Activated B cell treated with CpG ODN at 0.5 μM for 24 hours (primary cell): Measurements from ENCODE around the gene TET3. TPM values are rescaled to one million over a fixed set of nuclear protein-coding genes. Genes with fewer than 3 reads are reported as not detected.
A peak's percentile ranks its signal among the peaks of the same experiment; 100 is the strongest.

ENCODE experiments used
- ATAC-seq: fragments of 200-7000 bp; cut with Tn5 transposase; one replicate; pipeline ENCODE4 v1.10.0; 2021; ENCODE audit warnings: low read depth, mild to moderate bottlenecking, moderate library complexity
- CTCF ChIA-PET: fragments of 350-600 bp; sonication (Branson Sonifier 250); formaldehyde crosslinking; loops from one replicate; lab custom pipeline; 2021; ENCODE audit warnings: antibody characterized with exemption; lab: Charles Lee
- POLR2A ChIA-PET: fragments of 350-600 bp; sonication (Branson Sonifier 250); formaldehyde crosslinking; loops from one replicate; lab custom pipeline; 2021; ENCODE audit warnings: antibody characterized with exemption; lab: Charles Lee
- DNase-seq: peaks from one replicate; pipeline ENCODE4 v3.0.0; 2022
- H3K27ac Mint-ChIP-seq: one replicate; pipeline ENCODE4 v1.8.0; 2020; ENCODE audit warnings: mixed read lengths
- H3K27me3 Mint-ChIP-seq: one replicate; pipeline ENCODE4 v1.8.0; 2021; ENCODE audit warnings: mixed read lengths
- H3K36me3 Mint-ChIP-seq: one replicate; pipeline ENCODE4 v1.8.0; 2021; ENCODE audit warnings: low read depth, mixed read lengths
- H3K4me1 Mint-ChIP-seq: one replicate; pipeline ENCODE4 v1.8.0; 2021; ENCODE audit warnings: mixed read lengths
- H3K4me3 Mint-ChIP-seq: one replicate; pipeline ENCODE4 v1.8.0; 2020; ENCODE audit warnings: mild to moderate bottlenecking, mixed read lengths
- H3K9me3 Mint-ChIP-seq: one replicate; pipeline ENCODE4 v1.8.0; 2020; ENCODE audit warnings: mixed read lengths
- intact Hi-C: fragments of 100-400 bp; cut with micrococcal nuclease; formaldehyde crosslinking; loops from one replicate; pipeline ENCODE4 v1.15.1; 2024
- total RNA-seq: library from RNA; stranded (reverse); gene quantifications from 2 replicates; pipeline ENCODE4 v1.2.3, GENCODE V29; 2022
- TF ChIP-seq, protein P1 (sequence below): fragments of 200-600 bp; IDR thresholded peaks from one replicate; pipeline ENCODE4 v1.8.0; 2022; ENCODE audit warnings: antibody characterized with exemption, mild to moderate bottlenecking

TET3 gene
- total RNA-seq, 1 donor from 2014 or later: 60.1 TPM

DNA sequence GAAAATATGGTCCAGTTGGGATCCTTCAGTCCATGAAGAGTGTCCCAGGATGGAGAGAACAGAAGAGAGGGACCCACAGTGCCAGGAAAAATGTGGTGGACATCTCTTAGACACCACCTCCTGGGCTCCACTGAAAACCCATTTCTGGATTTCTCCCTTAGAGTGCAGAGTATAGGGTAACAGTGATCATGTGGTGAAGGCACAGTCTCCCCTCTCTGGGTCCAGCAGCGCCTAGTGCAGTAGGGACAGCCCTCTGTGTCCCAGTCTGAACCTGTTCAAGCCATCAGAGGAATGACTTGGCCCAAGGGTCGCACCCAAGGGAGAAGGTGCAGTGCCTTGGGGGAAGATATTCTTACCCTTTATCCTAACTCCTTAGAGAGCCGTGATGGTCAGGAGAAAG is 30.1 kb downstream of the TET3 start:
- H3K4me3 Mint-ChIP-seq: no peak overlapping the region
- intact Hi-C loops: no loop called here
- H3K36me3 Mint-ChIP-seq: peaks cover 40% of the 10 kb centered on the region
- no peak for DNase-seq
- ChIA-PET POLR2A (no interaction called here), CTCF (no interaction called here)
- no peaks in the 10 kb centered on the region for H3K9me3 Mint-ChIP-seq
- no peak for ATAC-seq
- H3K27ac Mint-ChIP-seq: no peak overlapping the region
- TF ChIP-seq, protein P1, sequence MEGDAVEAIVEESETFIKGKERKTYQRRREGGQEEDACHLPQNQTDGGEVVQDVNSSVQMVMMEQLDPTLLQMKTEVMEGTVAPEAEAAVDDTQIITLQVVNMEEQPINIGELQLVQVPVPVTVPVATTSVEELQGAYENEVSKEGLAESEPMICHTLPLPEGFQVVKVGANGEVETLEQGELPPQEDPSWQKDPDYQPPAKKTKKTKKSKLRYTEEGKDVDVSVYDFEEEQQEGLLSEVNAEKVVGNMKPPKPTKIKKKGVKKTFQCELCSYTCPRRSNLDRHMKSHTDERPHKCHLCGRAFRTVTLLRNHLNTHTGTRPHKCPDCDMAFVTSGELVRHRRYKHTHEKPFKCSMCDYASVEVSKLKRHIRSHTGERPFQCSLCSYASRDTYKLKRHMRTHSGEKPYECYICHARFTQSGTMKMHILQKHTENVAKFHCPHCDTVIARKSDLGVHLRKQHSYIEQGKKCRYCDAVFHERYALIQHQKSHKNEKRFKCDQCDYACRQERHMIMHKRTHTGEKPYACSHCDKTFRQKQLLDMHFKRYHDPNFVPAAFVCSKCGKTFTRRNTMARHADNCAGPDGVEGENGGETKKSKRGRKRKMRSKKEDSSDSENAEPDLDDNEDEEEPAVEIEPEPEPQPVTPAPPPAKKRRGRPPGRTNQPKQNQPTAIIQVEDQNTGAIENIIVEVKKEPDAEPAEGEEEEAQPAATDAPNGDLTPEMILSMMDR: no peak
- peaks cover 20% of the 10 kb centered on the region for H3K4me1 Mint-ChIP-seq
- no peaks in the 10 kb centered on the region for H3K27me3 Mint-ChIP-seq

DNA sequence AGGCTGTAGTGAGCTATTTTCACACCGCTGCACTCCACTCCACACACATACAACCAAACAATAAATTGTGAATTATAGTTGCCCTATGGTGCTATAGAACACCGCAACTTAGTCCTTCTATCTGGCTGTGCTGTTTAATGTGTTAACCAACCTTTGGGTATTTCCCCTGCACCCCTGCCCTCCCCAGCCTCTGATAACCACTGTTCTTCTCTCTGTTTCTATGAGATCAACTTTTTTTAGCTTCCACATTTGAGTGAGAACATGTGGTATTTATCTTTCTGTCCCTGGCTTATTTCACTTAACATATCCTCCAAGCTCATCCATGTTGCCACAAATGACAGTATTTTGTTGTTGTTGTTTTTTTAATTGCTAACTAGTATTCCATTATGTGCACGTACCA is 32.5 kb downstream of the TET3 start:
- TF ChIP-seq, protein P1: no peak
- H3K9me3 Mint-ChIP-seq: no peaks in the 10 kb centered on the region
- H3K27ac Mint-ChIP-seq: no peak overlapping the region
- peaks cover 26% of the 10 kb centered on the region for H3K36me3 Mint-ChIP-seq
- CTCF ChIA-PET: interaction anchor here (1.4 kb wide), 1 partner anchor 14 kb away, joined by 3 read pairs; no protein-coding TSS in a partner anchor
- ATAC-seq (peak; percentile 25), DNase-seq (no peak)
- no peak overlapping the region for H3K4me3 Mint-ChIP-seq
- intact Hi-C loops: no loop called here
- POLR2A ChIA-PET: no interaction called here
- H3K27me3 Mint-ChIP-seq: no peaks in the 10 kb centered on the region
- peaks cover 40% of the 10 kb centered on the region for H3K4me1 Mint-ChIP-seq

DNA sequence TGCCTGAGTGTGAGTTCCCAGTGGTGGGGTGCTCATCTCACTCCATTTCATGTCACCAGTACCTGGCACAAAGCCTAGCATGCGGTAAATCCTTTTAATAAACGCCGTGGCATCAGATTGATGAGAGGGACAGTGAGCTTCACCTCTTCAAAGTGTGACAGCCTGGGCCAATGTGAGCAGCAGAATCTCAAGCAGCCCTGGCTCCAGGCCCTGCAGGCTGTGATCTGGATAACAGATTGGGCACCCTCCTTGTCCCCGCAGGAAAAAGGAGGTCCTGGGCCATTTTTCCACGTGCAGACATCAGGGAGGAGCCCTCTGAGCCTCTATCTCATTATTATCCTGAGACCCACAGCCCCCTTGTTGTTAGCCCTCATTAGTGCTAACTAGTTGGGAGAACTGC is 34.8 kb downstream of the TET3 start:
- H3K27me3 Mint-ChIP-seq: no peaks in the 10 kb centered on the region
- no peak overlapping the region for H3K4me3 Mint-ChIP-seq
- H3K9me3 Mint-ChIP-seq: no peaks in the 10 kb centered on the region
- H3K27ac Mint-ChIP-seq: peak overlapping the region; percentile 24
- H3K4me1 Mint-ChIP-seq: peaks cover 51% of the 10 kb centered on the region
- TF ChIP-seq, protein P1: no peak
- DNase-seq (no peak), ATAC-seq (no peak)
- peaks cover 21% of the 10 kb centered on the region for H3K36me3 Mint-ChIP-seq
- ChIA-PET POLR2A (interaction anchor here (0.8 kb wide), 1 partner anchor 13 kb away, joined by 3 read pairs; no protein-coding TSS in a partner anchor), CTCF (no interaction called here)
- intact Hi-C loops: no loop called here

DNA sequence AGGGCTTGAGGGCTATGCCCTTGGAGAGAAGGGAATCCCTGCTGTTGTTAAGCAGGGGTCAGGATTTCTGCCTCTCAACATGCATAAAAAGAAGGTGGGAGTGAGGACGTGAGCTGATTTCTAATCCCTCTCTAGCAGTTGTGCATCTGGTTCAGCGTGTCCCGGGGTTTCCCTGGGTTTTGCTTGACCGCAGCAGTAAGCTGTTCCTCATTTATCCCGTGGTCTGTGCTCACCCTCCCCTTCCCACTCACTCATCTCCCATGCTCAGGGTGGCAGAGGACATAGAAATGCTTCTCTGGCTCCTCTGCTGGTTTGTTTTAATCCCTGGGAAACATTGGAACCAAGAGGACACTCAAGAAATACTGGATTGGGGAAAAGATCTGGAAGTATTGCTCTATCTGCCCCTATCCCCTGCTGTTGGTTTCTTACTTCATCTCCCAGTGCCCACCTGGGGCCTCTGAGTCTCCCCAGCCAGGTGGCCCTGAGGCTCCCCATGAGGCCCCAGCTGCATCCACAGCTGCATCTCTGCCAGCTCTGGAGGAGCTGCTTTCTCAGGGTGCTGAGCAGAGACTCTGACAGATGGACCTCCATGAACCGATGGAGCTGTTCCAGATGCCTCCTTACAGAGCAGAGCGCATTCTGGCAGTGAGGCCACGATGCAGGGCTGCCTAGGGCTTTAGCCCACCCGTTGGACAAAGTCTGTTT is 36.1 kb downstream of the TET3 start:
- no peaks in the 10 kb centered on the region for H3K27me3 Mint-ChIP-seq

DNA sequence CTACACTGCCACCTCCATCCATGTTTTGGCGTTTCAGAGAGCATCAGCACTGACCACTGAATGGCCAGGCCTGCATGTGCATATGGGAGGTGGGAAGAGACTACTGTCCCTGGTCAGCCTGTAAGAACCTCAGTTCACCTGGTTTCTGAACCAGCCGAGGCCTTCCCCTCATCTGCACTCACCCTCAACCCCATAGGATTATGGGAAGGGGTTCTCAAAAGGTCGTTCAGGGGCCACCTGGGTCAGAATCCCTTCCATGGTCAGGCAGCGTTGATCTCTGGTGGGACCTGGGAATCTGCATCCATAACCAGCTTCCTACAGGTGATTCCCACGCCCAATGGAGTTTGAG is 36.7 kb downstream of the TET3 start:
- Mint-ChIP-seq H3K4me3 (no peak overlapping the region), H3K36me3 (peaks cover 21% of the 10 kb centered on the region), H3K27me3 (no peaks in the 10 kb centered on the region), H3K9me3 (no peaks in the 10 kb centered on the region), H3K27ac (no peak overlapping the region), H3K4me1 (peaks cover 64% of the 10 kb centered on the region)
- TF ChIP-seq, protein P1: no peak
- intact Hi-C loops: no loop called here
- CTCF ChIA-PET: no interaction called here
- POLR2A ChIA-PET: interaction anchor here (0.9 kb wide), 1 partner anchor 11 kb away, joined by 4 read pairs; no protein-coding TSS in a partner anchor
- no peak for ATAC-seq
- no peak for DNase-seq

More for the DNA sequence above, 36.1 kb downstream of the TET3 start:
- DNase-seq (no peak), ATAC-seq (peak; percentile 36)
- ChIA-PET POLR2A (interaction anchor here (0.9 to 1.0 kb wide), 2 partner anchors 12 to 35 kb away, joined by 3 to 4 read pairs; no protein-coding TSS in a partner anchor), CTCF (no interaction called here)
- intact Hi-C loops: no loop called here
- H3K9me3 Mint-ChIP-seq: no peaks in the 10 kb centered on the region
- peak overlapping the region; percentile 66 for H3K27ac Mint-ChIP-seq
- peak overlapping the region; percentile 4 for H3K4me3 Mint-ChIP-seq
- TF ChIP-seq, protein P1: no peak
- peaks cover 21% of the 10 kb centered on the region for H3K36me3 Mint-ChIP-seq
- H3K4me1 Mint-ChIP-seq: peaks cover 60% of the 10 kb centered on the region
